Breast epithelium (tissue), 3 donors: Measurements from ENCODE around the gene RERE.

Experiments used
- CTCF ChIP-seq, 3 donors: fragments of 450-650 bp; IDR thresholded peaks; one replicate each; pipeline ENCODE4 v1.5.1; 2016 to 2017; ENCODE audit warnings: antibody characterized with exemption in 3 of 3, mild to moderate bottlenecking in 3 of 3, moderate library complexity in 3 of 3
- POLR2A ChIP-seq: fragments of 450-650 bp; IDR thresholded peaks from one replicate; pipeline ENCODE4 v1.6.1; 2016; ENCODE audit warnings: antibody characterized with exemption, mild to moderate bottlenecking, moderate library complexity
- POLR2AphosphoS5 ChIP-seq, 3 donors: sonication (generic); formaldehyde crosslinking; IDR thresholded peaks; one replicate each; pipeline ENCODE4 v1.6.1; 2017; ENCODE audit warnings: antibody characterized with exemption in 3 of 3

- TF ChIP-seq CTCF (IDR thresholded peaks at IDR 0.05) (no peak), POLR2A (no peak), POLR2AphosphoS5 (IDR thresholded peaks at IDR 0.05) (peak in 2 of 3 donors; percentile 30 to 63)
Observed at GRCh38 chr1:8424539-8425116, 392.8 kb downstream of the RERE start.
